Measurements from ENCODE around the gene MAEA. TPM values are rescaled to one million over a fixed set of nuclear protein-coding genes. Genes with fewer than 3 reads are reported as not detected.

The MAEA gene
- total and polyA plus RNA-seq, 9 of the 15 experiments (the other 6 are each of a cell fraction or from before 2014, with no cell fraction given): 2.1 to 86.5 (median 45.0) TPM

DNA sequence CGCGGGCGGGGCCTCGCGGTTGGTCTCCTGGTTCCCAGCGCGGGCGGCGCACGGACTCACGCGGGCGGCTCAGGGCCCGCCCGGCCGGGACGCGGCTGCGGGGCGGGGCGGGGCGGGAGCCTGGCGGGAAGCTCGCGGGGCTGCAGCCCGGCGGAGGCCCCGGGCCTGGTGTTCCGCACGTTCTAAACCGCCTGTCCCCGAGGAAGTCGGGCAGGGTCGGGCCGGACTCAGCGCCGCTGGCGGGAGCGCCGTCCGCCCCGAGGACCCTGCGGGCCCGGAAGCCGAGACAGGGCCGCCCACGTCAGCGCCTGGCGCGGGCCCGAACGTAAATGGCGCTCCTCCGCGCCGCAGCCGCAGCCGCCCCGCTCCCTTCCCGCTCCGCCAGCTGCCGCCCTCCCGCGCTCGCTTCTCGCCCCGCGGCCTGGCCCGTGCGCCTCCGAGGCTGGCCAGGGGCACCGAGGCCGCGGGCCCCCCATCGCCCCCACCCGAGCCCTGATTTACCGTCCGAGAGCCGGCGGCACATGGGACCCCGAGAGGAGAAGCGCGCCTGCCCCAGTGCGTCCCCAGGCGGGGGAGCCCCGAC lies 40.5 kb upstream of the MAEA start (continued):
- TF ChIP-seq, protein P1, sequence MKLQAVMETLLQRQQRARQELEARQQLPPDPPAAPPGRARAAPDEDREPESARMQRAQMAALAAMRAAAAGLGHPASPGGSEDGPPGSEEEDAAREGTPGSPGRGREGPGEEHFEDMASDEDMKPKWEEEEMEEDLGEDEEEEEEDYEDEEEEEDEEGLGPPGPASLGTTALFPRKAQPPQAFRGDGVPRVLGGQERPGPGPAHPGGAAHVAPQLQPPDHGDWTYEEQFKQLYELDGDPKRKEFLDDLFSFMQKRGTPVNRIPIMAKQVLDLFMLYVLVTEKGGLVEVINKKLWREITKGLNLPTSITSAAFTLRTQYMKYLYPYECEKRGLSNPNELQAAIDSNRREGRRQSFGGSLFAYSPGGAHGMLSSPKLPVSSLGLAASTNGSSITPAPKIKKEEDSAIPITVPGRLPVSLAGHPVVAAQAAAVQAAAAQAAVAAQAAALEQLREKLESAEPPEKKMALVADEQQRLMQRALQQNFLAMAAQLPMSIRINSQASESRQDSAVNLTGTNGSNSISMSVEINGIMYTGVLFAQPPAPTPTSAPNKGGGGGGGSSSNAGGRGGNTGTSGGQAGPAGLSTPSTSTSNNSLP (IDR thresholded peaks at IDR 0.05; ENCODE audit: borderline replicate concordance, low read depth, low read length): no peak
- no peak for TF ChIP-seq ZNF76 (CRISPR knock-in tag; IDR thresholded peaks at IDR 0.05; ENCODE audit: borderline replicate concordance)
- TF ChIP-seq, protein P2, sequence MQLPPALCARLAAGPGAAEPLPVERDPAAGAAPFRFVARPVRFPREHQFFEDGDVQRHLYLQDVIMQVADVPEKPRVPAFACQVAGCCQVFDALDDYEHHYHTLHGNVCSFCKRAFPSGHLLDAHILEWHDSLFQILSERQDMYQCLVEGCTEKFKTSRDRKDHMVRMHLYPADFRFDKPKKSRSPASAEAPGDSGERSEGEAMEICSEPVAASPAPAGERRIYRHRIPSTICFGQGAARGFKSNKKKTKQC (CRISPR knock-in tag; IDR thresholded peaks at IDR 0.05): no peak
- TF ChIP-seq, protein P3, sequence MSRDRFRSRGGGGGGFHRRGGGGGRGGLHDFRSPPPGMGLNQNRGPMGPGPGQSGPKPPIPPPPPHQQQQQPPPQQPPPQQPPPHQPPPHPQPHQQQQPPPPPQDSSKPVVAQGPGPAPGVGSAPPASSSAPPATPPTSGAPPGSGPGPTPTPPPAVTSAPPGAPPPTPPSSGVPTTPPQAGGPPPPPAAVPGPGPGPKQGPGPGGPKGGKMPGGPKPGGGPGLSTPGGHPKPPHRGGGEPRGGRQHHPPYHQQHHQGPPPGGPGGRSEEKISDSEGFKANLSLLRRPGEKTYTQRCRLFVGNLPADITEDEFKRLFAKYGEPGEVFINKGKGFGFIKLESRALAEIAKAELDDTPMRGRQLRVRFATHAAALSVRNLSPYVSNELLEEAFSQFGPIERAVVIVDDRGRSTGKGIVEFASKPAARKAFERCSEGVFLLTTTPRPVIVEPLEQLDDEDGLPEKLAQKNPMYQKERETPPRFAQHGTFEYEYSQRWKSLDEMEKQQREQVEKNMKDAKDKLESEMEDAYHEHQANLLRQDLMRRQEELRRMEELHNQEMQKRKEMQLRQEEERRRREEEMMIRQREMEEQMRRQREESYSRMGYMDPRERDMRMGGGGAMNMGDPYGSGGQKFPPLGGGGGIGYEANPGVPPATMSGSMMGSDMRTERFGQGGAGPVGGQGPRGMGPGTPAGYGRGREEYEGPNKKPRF (IDR thresholded peaks at IDR 0.05; ENCODE audit: low read depth, low read length): no peak
- no peak for TF ChIP-seq HNRNPH1 (optimal IDR thresholded peaks at IDR 0.05; ENCODE audit: low read depth, low read length)
- TF ChIP-seq POLR2AphosphoS2 (IDR thresholded peaks at IDR 0.05; ENCODE audit: low read length): no peak
- TF ChIP-seq RBM22 (IDR thresholded peaks at IDR 0.05; ENCODE audit: low read depth, low read length, poor library complexity, severe bottlenecking): no peak
- TF ChIP-seq, protein P4, sequence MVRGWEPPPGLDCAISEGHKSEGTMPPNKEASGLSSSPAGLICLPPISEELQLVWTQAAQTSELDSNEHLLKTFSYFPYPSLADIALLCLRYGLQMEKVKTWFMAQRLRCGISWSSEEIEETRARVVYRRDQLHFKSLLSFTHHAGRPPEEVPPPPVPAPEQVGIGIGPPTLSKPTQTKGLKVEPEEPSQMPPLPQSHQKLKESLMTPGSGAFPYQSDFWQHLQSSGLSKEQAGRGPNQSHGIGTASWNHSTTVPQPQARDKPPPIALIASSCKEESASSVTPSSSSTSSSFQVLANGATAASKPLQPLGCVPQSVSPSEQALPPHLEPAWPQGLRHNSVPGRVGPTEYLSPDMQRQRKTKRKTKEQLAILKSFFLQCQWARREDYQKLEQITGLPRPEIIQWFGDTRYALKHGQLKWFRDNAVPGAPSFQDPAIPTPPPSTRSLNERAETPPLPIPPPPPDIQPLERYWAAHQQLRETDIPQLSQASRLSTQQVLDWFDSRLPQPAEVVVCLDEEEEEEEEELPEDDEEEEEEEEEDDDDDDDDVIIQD (CRISPR knock-in tag; IDR thresholded peaks at IDR 0.05): no peak
- no peak for TF ChIP-seq HMG20B (CRISPR knock-in tag; IDR thresholded peaks at IDR 0.05)
- TF ChIP-seq CBX2 (IDR thresholded peaks at IDR 0.05; ENCODE audit: insufficient read depth, low read length, poor library complexity, severe bottlenecking): no peak
- no peak for TF ChIP-seq KLF16 (IDR thresholded peaks at IDR 0.05)
- TF ChIP-seq HEY1 (CRISPR knock-in tag; IDR thresholded peaks at IDR 0.05; ENCODE audit: borderline replicate concordance): no peak
- no peak for TF ChIP-seq ZNF764 (CRISPR knock-in tag; IDR thresholded peaks at IDR 0.05; ENCODE audit: low read depth)
- TF ChIP-seq, protein P5, sequence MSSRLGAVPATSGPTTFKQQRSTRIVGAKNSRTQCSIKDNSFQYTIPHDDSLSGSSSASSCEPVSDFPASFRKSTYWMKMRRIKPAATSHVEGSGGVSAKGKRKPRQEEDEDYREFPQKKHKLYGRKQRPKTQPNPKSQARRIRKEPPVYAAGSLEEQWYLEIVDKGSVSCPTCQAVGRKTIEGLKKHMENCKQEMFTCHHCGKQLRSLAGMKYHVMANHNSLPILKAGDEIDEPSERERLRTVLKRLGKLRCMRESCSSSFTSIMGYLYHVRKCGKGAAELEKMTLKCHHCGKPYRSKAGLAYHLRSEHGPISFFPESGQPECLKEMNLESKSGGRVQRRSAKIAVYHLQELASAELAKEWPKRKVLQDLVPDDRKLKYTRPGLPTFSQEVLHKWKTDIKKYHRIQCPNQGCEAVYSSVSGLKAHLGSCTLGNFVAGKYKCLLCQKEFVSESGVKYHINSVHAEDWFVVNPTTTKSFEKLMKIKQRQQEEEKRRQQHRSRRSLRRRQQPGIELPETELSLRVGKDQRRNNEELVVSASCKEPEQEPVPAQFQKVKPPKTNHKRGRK (tag; IDR thresholded peaks at IDR 0.05): no peak
- TF ChIP-seq SMAD4 (CRISPR knock-in tag; conservative IDR thresholded peaks at IDR 0.05): peak; percentile 88
- no peak for TF ChIP-seq RUNX1 (IDR thresholded peaks at IDR 0.05; ENCODE audit: low read depth)
- no peak for TF ChIP-seq ZKSCAN3 (CRISPR knock-in tag; IDR thresholded peaks at IDR 0.05)
- no peak for TF ChIP-seq ZNF431 (CRISPR knock-in tag; IDR thresholded peaks at IDR 0.05)
- TF ChIP-seq CAMTA2 (CRISPR knock-in tag; conservative IDR thresholded peaks at IDR 0.05): no peak
- peak; percentile 74 for TF ChIP-seq KDM5B (IDR thresholded peaks at IDR 0.05; ENCODE audit: insufficient replicate concordance, low read depth, low read length)
- peak; percentile 55 for TF ChIP-seq CREM (IDR thresholded peaks at IDR 0.05; ENCODE audit: low read depth)
